ENCODE measurements around the gene C1QC.

The C1QC gene

GRCh38 chr1:22643381-22643780 is at the start of gene C1QC:
Gene C1QC (plus strand): TSS chr1:22643633. CDS start chr1:22644024, 391 bp downstream.
- ATAC-seq = no peak
- DNase-seq = no peak

- DNase-seq = no peak
- no peak for ATAC-seq
Observed at GRCh38 chr1:22594396-22594795, 49.0 kb upstream of the C1QC start.

- DNase-seq (no peak), ATAC-seq (no peak)
Observed at GRCh38 chr1:22595108-22595507, 48.3 kb upstream of the C1QC start.

- DNase-seq (no peak), ATAC-seq (no peak)
Observed at GRCh38 chr1:22597301-22597965, 46.0 kb upstream of the C1QC start.

- ATAC-seq = no peak
- DNase-seq = no peak
Observed at GRCh38 chr1:22597996-22598395, 45.4 kb upstream of the C1QC start.

GRCh38 chr1:22598736-22599135 is 44.7 kb upstream of the C1QC start:
- no peak for DNase-seq
- ATAC-seq = no peak

GRCh38 chr1:22600071-22600816 is 43.2 kb upstream of the C1QC start:
- ATAC-seq = no peak

GRCh38 chr1:22600817-22601605 is 42.4 kb upstream of the C1QC start:
- no peak for ATAC-seq

More at GRCh38 chr1:22600071-22600816, 43.2 kb upstream of the C1QC start:
- DNase-seq = no peak

GRCh38 chr1:22601610-22602009 is 41.8 kb upstream of the C1QC start:
- ATAC-seq (peak; percentile 26), DNase-seq (no peak)

More at GRCh38 chr1:22600817-22601605, 42.4 kb upstream of the C1QC start:
- no peak for DNase-seq

- no peak for ATAC-seq
- no peak for DNase-seq
Observed at GRCh38 chr1:22602060-22602740, 41.2 kb upstream of the C1QC start.

- ATAC-seq = no peak
- DNase-seq = no peak
Observed at GRCh38 chr1:22606161-22606560, 37.3 kb upstream of the C1QC start.

GRCh38 chr1:22607154-22607553 is 36.3 kb upstream of the C1QC start:
- ATAC-seq (no peak), DNase-seq (no peak)

GRCh38 chr1:22608361-22608760 is 35.1 kb upstream of the C1QC start:
- DNase-seq (no peak), ATAC-seq (no peak)

- DNase-seq (no peak), ATAC-seq (no peak)
Observed at GRCh38 chr1:22609291-22609690, 34.1 kb upstream of the C1QC start.

- ATAC-seq (no peak), DNase-seq (peak; percentile 22)
Observed at GRCh38 chr1:22611530-22611947, 31.9 kb upstream of the C1QC start.

GRCh38 chr1:22612671-22613571 is 30.5 kb upstream of the C1QC start:
- peak; percentile 20 for ATAC-seq
- no peak for DNase-seq

GRCh38 chr1:22613572-22613918 is 29.9 kb upstream of the C1QC start:
- ATAC-seq = no peak
- no peak for DNase-seq

GRCh38 chr1:22613951-22614350 is 29.5 kb upstream of the C1QC start:
- DNase-seq = no peak

GRCh38 chr1:22615886-22616285 is 27.5 kb upstream of the C1QC start:
- DNase-seq (no peak), ATAC-seq (no peak)

More at GRCh38 chr1:22613951-22614350, 29.5 kb upstream of the C1QC start:
- no peak for ATAC-seq

GRCh38 chr1:22616571-22616970 is 26.9 kb upstream of the C1QC start:
- ATAC-seq (no peak), DNase-seq (no peak)

- ATAC-seq (no peak), DNase-seq (no peak)
Observed at GRCh38 chr1:22618056-22618455, 25.4 kb upstream of the C1QC start.

Data from stimulated activated naive CD8-positive, alpha-beta T cell treated with anti-CD3 and anti-CD28 coated beads, Interleukin-15, Interleukin-2, amounts not matched to agents 100 U/mL and 50 U/mL, for 24 hours (primary cell).